A549 (cell line): ENCODE results near the gene BOLA3. TPM values are rescaled to one million over a fixed set of nuclear protein-coding genes. Genes with fewer than 3 reads are reported as not detected.
"Not testable (repeated sequence)": the region's sequence is repeated elsewhere in the genome, so short reads cannot be mapped to it uniquely, and the experiment has no call there.

Experiments
- ATAC-seq, 2 experiments: fragments of 200-7000 bp in 1 of 2; fragments of >200 bp in 1 of 2; cut with Nextera tagmentation in 1 of 2; cut with Tn5 transposase in 1 of 2; 3 replicates each; pipeline versions ENCODE4 v1.8.0 to v1.9.1; 2018 to 2020; ENCODE audit warnings: mild to moderate bottlenecking in 1 of 2, moderate library complexity in 1 of 2
- CTCF ChIA-PET: fragments of 300-600 bp; sonication (Branson Sonifier 250); formaldehyde crosslinking; extraction: SDS; loops from one replicate; lab custom pipeline; 2021; ENCODE audit warnings: antibody characterized with exemption, inconsistent platforms; lab: Yijun Ruan, JAX
- POLR2A ChIA-PET: fragments of 350-600 bp; formaldehyde crosslinking; extraction: SDS; loops from one replicate; lab custom pipeline; 2021; ENCODE audit warnings: antibody characterized with exemption, inconsistent platforms; lab: Yijun Ruan, JAX
- DNase-seq, 2 experiments: peaks; one replicate each; pipeline versions ENCODE4 v3.0.0 to v3.0.0-alpha.2; 2011 to 2016; ENCODE audit warnings: low read depth in 1 of 2, low spot score in 1 of 2
- FAIRE-seq: peaks from 2 replicates; lab custom pipeline; 2011; peaks lifted over from hg19 to GRCh38; lab: Jason Lieb, UNC
- H3K27ac ChIP-seq, 2 experiments: fragments of >200 bp; sonication (Bioruptor Twin); formaldehyde crosslinking; 3 replicates each; pipeline ENCODE4 v1.5.1; 2016 to 2017
- H3K4me1 ChIP-seq: fragments of >200 bp; sonication (Bioruptor Twin); formaldehyde crosslinking; 3 replicates; pipeline ENCODE4 v1.6.1; 2016
- H3K4me2 ChIP-seq: fragments of >200 bp; sonication (Bioruptor Twin); formaldehyde crosslinking; 3 replicates; pipeline ENCODE4 v1.6.1; 2016
- H3K4me3 ChIP-seq: fragments of >200 bp; sonication (Bioruptor Twin); formaldehyde crosslinking; 3 replicates; pipeline ENCODE4 v1.5.1; 2016
- H3K9me3 ChIP-seq: fragments of >200 bp; sonication (Bioruptor Twin); formaldehyde crosslinking; 3 replicates; pipeline ENCODE4 v1.6.1; 2016
- BCL3 ChIP-seq: fragments of >200 bp; sonication (Bioruptor Twin); formaldehyde crosslinking; IDR thresholded peaks from 3 replicates; pipeline ENCODE4 v1.6.1; 2016
- CBX8 ChIP-seq: fragments of 200-600 bp; sonication (generic); IDR thresholded peaks from 2 replicates; pipeline ENCODE4 v1.6.1; 2016
- E2F6 ChIP-seq: IDR thresholded peaks from 2 replicates; pipeline ENCODE4 v1.6.1; 2012; ENCODE audit warnings: low read depth, borderline replicate concordance
- ESRRA ChIP-seq: fragments of 150-350 bp; IDR thresholded peaks from 2 replicates; pipeline ENCODE4 v1.6.1; 2014; ENCODE audit warnings: mild to moderate bottlenecking, low read length, borderline replicate concordance
- FOSL2 ChIP-seq, 2 experiments: fragments of 450-650 bp in 1 of 2; fragments of >200 bp in 1 of 2; sonication (Bioruptor Twin) in 1 of 2; formaldehyde crosslinking; IDR thresholded peaks; 2 replicates each; pipeline versions ENCODE4 v1.5.0 to v1.6.1; 2016 to 2020; ENCODE audit warnings: mild to moderate bottlenecking in 1 of 2, moderate library complexity in 1 of 2
- HDAC2 ChIP-seq: fragments of 200-600 bp; sonication (generic); IDR thresholded peaks from 2 replicates; pipeline ENCODE4 v1.6.1; 2016
- HMGXB4 ChIP-seq: fragments of 250-450 bp; sonication (Bioruptor Pico); IDR thresholded peaks from 2 replicates; pipeline ENCODE4 v1.5.0; 2021; ENCODE audit warnings: mild to moderate bottlenecking, moderate library complexity, borderline replicate concordance
- HOXA7 ChIP-seq: fragments of 250-450 bp; sonication (Bioruptor Pico); IDR thresholded peaks from 2 replicates; pipeline ENCODE4 v1.5.0; 2020; ENCODE audit warnings: mild to moderate bottlenecking, moderate library complexity
- HOXB13 ChIP-seq: fragments of 250-450 bp; sonication (Bioruptor Pico); IDR thresholded peaks from 2 replicates; pipeline ENCODE4 v1.5.0; 2020; ENCODE audit warnings: low read depth, mild to moderate bottlenecking, moderate library complexity
- HOXB5 ChIP-seq: fragments of 250-450 bp; sonication (Bioruptor Pico); IDR thresholded peaks from 2 replicates; pipeline ENCODE4 v1.5.0; 2020; ENCODE audit warnings: mild to moderate bottlenecking, moderate library complexity
- JUNB ChIP-seq: fragments of >200 bp; sonication (Bioruptor Twin); formaldehyde crosslinking; IDR thresholded peaks from 2 replicates; pipeline ENCODE4 v1.6.1; 2016
- KDM1A ChIP-seq: fragments of 200-600 bp; sonication (generic); IDR thresholded peaks from 2 replicates; pipeline ENCODE4 v1.6.1; 2016; ENCODE audit warnings: low read depth, mild to moderate bottlenecking
- NFE2L2 ChIP-seq: fragments of 150-350 bp; conservative IDR thresholded peaks from 2 replicates; pipeline ENCODE4 v1.6.1; 2014; ENCODE audit warnings: low read length
- NPAS2 ChIP-seq: fragments of 250-450 bp; sonication (Bioruptor Pico); IDR thresholded peaks from 2 replicates; pipeline ENCODE4 v1.8.0; 2022; ENCODE audit warnings: mild to moderate bottlenecking, moderate library complexity, borderline replicate concordance
- PBX3 ChIP-seq: IDR thresholded peaks from 2 replicates; pipeline ENCODE4 v1.6.1; 2012
- PHF8 ChIP-seq: fragments of 200-600 bp; sonication (generic); IDR thresholded peaks from 2 replicates; pipeline ENCODE4 v1.6.1; 2016; ENCODE audit warnings: low read depth, mild to moderate bottlenecking, antibody characterized with exemption, moderate library complexity, borderline replicate concordance
- POLR2A ChIP-seq: IDR thresholded peaks from 2 replicates; pipeline ENCODE4 v1.6.1; 2012; ENCODE audit warnings: mild to moderate bottlenecking, low read length
- POLR2AphosphoS2 ChIP-seq: conservative IDR thresholded peaks from 2 replicates; pipeline ENCODE4 v1.6.1; 2012; ENCODE audit warnings: low read length, improper control_type of control experiment, inconsistent platforms
- RFX5 ChIP-seq: fragments of 450-650 bp; IDR thresholded peaks from 2 replicates; pipeline ENCODE4 v1.7.1; 2014; ENCODE audit warnings: antibody characterized with exemption, mild to moderate bottlenecking, moderate library complexity
- RNF2 ChIP-seq: fragments of 200-600 bp; sonication (generic); IDR thresholded peaks from 2 replicates; pipeline ENCODE4 v1.6.1; 2016; ENCODE audit warnings: low read depth, mild to moderate bottlenecking, antibody characterized with exemption, moderate library complexity, borderline replicate concordance
- WGBS: methylation state at CpG from one replicate; pipeline ENCODE4 v1.1.6; 2017; ENCODE audit errors: missing lambda C conversion rate; 5-methylcytosine and 5-hydroxymethylcytosine counted together
- polyA plus RNA-seq, 4 experiments: library from polyadenylated mRNA; depleted of rRNA in 3 of 4; stranded (reverse); fragments of >200 nt; fragmentation: RNase III in 1 of 4; extraction: RNeasy Plus Mini Kit Qiagen cat#74134 plus additional on column Dnase treatment in 1 of 4; gene quantifications; 2 replicates in 3 of 4; 3 replicates in 1 of 4; pipeline ENCODE4 v1.2.3, GENCODE V29; 2011 to 2017
- TF ChIP-seq, protein P1 (sequence below): fragments of 450-650 bp; IDR thresholded peaks from 2 replicates; pipeline ENCODE4 v1.6.1; 2014; ENCODE audit warnings: antibody characterized with exemption

The BOLA3 gene
- polyA plus RNA-seq, 2 of the 4 experiments (the other 2 are of a cell fraction) = 136 to 139 TPM

- H3K4me2 ChIP-seq = no peak overlapping the region
- ChIA-PET CTCF (interaction anchor here (1.2 kb wide), 1 partner anchor 8 kb away, joined by 4 read pairs; no protein-coding TSS in a partner anchor), POLR2A (no interaction called here)
- DNase-seq (no peak), FAIRE-seq (no peak), ATAC-seq (no peak)
- no peaks in the 10 kb centered on the region for H3K9me3 ChIP-seq
- TF ChIP-seq PBX3 (no peak), KDM1A (no peak)
- no peak overlapping the region for H3K4me3 ChIP-seq
- no peak overlapping the region for H3K27ac ChIP-seq
- 95% methylated on average over 26 of the region's 26 CpGs for WGBS
- H3K4me1 ChIP-seq = no peaks in the 10 kb centered on the region
Measured at GRCh38 chr2:74089816-74090745, 57.6 kb downstream of the BOLA3 start.

- POLR2A ChIA-PET, DNase-seq: not testable (repeated sequence)
- WGBS = 95% methylated on average over 8 of the region's 8 CpGs
Measured at GRCh38 chr2:74088676-74089075, 59.0 kb downstream of the BOLA3 start.

GRCh38 chr2:74087696-74088095, 60.0 kb downstream of the BOLA3 start:
- no peak for FAIRE-seq
- POLR2A ChIA-PET = no interaction called here

More at GRCh38 chr2:74088676-74089075, 59.0 kb downstream of the BOLA3 start:
- FAIRE-seq, CTCF ChIA-PET, H3K4me2 ChIP-seq, H3K4me1 ChIP-seq, H3K4me3 ChIP-seq, H3K27ac ChIP-seq, H3K9me3 ChIP-seq, ATAC-seq: not testable (repeated sequence)

More at GRCh38 chr2:74087696-74088095, 60.0 kb downstream of the BOLA3 start:
- no peak overlapping the region for H3K4me3 ChIP-seq
- H3K4me1 ChIP-seq = no peaks in the 10 kb centered on the region
- H3K9me3 ChIP-seq = no peaks in the 10 kb centered on the region
- H3K4me2 ChIP-seq = no peak overlapping the region
- no peak overlapping the region for H3K27ac ChIP-seq
- TF ChIP-seq JUNB = no peak
- no peak for TF ChIP-seq RFX5
- TF ChIP-seq PHF8 = no peak
- no peak for TF ChIP-seq POLR2AphosphoS2
- TF ChIP-seq NPAS2 (CRISPR knock-in tag) = no peak
- TF ChIP-seq HOXB5 (CRISPR knock-in tag) = no peak
- TF ChIP-seq ESRRA = no peak
- TF ChIP-seq POLR2A = no peak
- TF ChIP-seq HOXA7 = no peak
- no peak for TF ChIP-seq E2F6
- no peak for TF ChIP-seq BCL3
- no peak for TF ChIP-seq HDAC2
- no peak for TF ChIP-seq RNF2
- TF ChIP-seq NFE2L2 = no peak
- TF ChIP-seq, protein P1, sequence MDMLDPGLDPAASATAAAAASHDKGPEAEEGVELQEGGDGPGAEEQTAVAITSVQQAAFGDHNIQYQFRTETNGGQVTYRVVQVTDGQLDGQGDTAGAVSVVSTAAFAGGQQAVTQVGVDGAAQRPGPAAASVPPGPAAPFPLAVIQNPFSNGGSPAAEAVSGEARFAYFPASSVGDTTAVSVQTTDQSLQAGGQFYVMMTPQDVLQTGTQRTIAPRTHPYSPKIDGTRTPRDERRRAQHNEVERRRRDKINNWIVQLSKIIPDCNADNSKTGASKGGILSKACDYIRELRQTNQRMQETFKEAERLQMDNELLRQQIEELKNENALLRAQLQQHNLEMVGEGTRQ = no peak
- TF ChIP-seq FOSL2 (IDR thresholded peaks at IDR 0.05) = no peak
- no peak for TF ChIP-seq FOSL2 (CRISPR knock-in tag; IDR thresholded peaks at IDR 0.05)
- TF ChIP-seq HOXB13 = no peak
- TF ChIP-seq CBX8 = no peak
- TF ChIP-seq HMGXB4 (CRISPR knock-in tag) = no peak
- 96% methylated on average over 12 of the region's 16 CpGs for WGBS
- CTCF ChIA-PET = interaction anchor here (1.6 kb wide), 1 partner anchor 60 kb away, joined by 4 read pairs; no protein-coding TSS in a partner anchor
- DNase-seq = no peak
- ATAC-seq = no peak
